ENCODE measurements around the gene FMNL2.
"Not testable (repeated sequence)": the region's sequence is repeated elsewhere in the genome, so short reads cannot be mapped to it uniquely, and the experiment has no call there.

Gene FMNL2

GRCh38 chr2:152472481-152472887, 137.5 kb downstream of the FMNL2 start:
- POLR2A ChIA-PET = no interaction called here
- CTCF ChIA-PET = no interaction called here
- TF ChIP-seq CTCF (IDR thresholded peaks at IDR 0.05; ENCODE audit: insufficient read depth, low read length, missing control alignments) = no peak
- no peak overlapping the region for H3K4me3 ChIP-seq (ENCODE audit: low read depth, low read length)
- DNase-seq (ENCODE audit: low read depth, low spot score) = no peak

- DNase-seq (ENCODE audit: low read depth, low spot score) = no peak
- no peak for TF ChIP-seq CTCF (IDR thresholded peaks at IDR 0.05; ENCODE audit: insufficient read depth, low read length, missing control alignments)
- CTCF ChIA-PET = no interaction called here
- H3K4me3 ChIP-seq (ENCODE audit: low read depth, low read length) = no peak overlapping the region
- POLR2A ChIA-PET = no interaction called here
These were observed 138.3 kb downstream of the FMNL2 start for GRCh38 chr2:152473151-152473857.

GRCh38 chr2:152474523-152474922, 139.5 kb downstream of the FMNL2 start:
- POLR2A ChIA-PET; H3K4me3 ChIP-seq (ENCODE audit: low read depth, low read length); DNase-seq (ENCODE audit: low read depth, low spot score): not testable (repeated sequence)
- CTCF ChIA-PET = interaction anchor here (1.1 kb wide), 1 partner anchor 13 kb away, joined by 3 read pairs; no protein-coding TSS in a partner anchor

- TF ChIP-seq CTCF (IDR thresholded peaks at IDR 0.05; ENCODE audit: insufficient read depth, low read length, missing control alignments) = no peak
- DNase-seq (ENCODE audit: low read depth, low spot score) = no peak
- POLR2A ChIA-PET = no interaction called here
- CTCF ChIA-PET = no interaction called here
- H3K4me3 ChIP-seq (ENCODE audit: low read depth, low read length) = no peak overlapping the region
These were observed 141.0 kb downstream of the FMNL2 start for GRCh38 chr2:152475982-152476381.

- TF ChIP-seq CTCF (IDR thresholded peaks at IDR 0.05; ENCODE audit: insufficient read depth, low read length, missing control alignments) = no peak
- POLR2A ChIA-PET = no interaction called here
- no peak overlapping the region for H3K4me3 ChIP-seq (ENCODE audit: low read depth, low read length)
- CTCF ChIA-PET = interaction anchor here (0.6 to 1.0 kb wide), 2 partner anchors 10 to 288 kb away, joined by 3 read pairs; no protein-coding TSS in a partner anchor
- DNase-seq (ENCODE audit: low read depth, low spot score) = no peak
These were observed 142.5 kb downstream of the FMNL2 start for GRCh38 chr2:152477347-152478092.

GRCh38 chr2:152479282-152479681, 144.3 kb downstream of the FMNL2 start:
- TF ChIP-seq CTCF (IDR thresholded peaks at IDR 0.05; ENCODE audit: insufficient read depth, low read length, missing control alignments) = no peak
- CTCF ChIA-PET = no interaction called here
- POLR2A ChIA-PET = no interaction called here
- DNase-seq (ENCODE audit: low read depth, low spot score) = no peak
- no peak overlapping the region for H3K4me3 ChIP-seq (ENCODE audit: low read depth, low read length)

Measured in AG04449 (cell line).